Stimulated activated naive CD4-positive, alpha-beta T cell treated with Interleukin-2 at 50 U/mL for 16 hours (primary cell): ENCODE measurements around the gene CARF.

Experiments
- DNase-seq: peaks from one replicate; lab custom pipeline; 2025; lab: John Stamatoyannopoulos, UW

Gene CARF

DNA sequence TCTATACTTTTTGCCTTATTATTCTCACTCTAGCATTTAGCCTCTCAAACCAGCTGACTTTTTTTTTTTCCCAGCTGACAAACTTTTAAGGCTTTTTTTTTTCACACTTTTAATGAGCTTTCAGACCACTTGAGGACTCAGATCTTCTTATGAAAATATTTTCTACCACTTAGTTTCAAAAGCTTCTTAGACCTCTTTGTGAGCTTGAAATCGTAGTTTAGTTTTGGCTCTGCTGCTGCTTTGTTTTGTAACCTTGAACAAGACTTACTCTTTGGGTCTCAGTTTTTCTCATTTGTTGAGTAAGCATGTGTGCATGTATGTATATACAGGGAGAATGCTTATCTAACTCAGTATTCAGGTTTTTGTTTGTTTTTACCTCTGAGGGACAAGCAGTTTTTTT lies 106.1 kb downstream of the CARF start:
- no peak for DNase-seq

DNA sequence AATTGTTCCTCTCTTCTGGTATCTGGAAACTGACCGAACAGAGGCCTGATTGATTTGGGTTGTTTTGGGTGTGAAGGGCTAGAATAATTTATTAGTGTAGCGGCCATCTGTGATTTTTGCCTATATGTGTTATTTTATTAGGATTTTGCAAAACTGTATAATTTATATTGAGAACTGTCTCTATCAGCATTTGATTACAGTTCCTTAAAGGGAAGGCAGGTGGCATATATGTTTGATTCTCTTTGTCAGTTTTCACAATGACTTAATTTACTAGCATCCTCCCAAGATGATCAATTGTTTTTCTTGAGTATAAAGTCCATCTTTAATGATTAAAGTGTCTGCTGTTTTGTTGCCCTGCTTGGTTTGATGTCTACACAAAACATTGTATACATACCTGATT lies 107.1 kb downstream of the CARF start:
- no peak for DNase-seq

DNA sequence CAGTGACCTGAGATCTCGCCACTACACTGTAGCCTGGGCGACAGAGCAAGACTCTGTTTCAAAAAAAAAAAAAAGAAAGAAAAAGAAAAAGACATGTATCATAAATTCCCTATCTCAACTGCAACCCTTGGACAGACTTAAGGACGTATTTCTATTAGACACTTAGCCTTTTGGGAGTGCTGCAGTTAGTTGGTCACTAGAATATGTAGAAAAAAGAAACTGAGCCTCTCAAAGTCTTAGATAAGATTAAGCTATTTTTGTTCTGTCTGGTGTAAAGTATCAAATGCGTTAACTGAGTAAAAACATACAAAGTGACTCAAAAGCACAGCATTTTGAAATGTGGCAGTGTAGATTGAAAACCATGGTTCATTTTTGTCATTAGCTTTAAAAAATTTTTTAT lies 109.9 kb downstream of the CARF start:
- DNase-seq = no peak

DNA sequence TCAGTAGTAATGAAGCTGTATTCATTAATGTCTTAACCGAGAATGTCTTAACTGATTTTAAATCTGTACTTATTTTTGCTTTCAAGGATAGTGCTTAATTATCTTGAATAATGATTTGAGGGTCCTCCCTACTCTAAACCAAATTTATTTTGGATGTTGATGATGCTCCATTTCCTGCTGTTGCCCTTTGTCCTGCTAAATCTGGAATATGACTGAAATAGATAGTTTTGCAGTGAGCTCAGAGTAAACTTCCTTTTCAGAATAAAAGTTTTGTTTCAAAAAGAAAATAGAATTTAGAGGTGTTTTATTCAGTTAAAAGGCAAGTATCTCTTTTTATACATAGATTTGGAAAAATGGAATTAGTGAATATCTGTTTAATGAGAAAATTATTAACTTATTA lies 110.7 kb downstream of the CARF start:
- DNase-seq = no peak

DNA sequence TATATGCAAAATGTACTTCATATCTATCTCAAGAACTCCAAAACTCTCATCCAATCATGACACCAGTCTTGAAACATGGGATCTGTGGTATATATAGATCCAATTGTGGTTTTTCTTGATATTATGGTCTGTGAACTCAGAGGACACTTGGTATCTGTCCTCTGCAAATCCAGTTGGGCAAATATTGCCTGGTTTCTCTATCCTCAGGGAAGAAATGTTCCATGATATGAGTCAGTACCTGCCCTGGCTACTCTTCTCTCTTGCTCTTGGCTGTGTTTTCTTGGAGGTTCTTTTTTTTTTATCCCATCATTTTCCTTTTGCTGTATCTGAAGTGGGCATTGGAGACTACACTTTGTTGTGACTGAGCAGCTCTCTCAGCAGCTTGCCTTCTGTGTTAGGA lies 113.5 kb downstream of the CARF start:
- DNase-seq = no peak

DNA sequence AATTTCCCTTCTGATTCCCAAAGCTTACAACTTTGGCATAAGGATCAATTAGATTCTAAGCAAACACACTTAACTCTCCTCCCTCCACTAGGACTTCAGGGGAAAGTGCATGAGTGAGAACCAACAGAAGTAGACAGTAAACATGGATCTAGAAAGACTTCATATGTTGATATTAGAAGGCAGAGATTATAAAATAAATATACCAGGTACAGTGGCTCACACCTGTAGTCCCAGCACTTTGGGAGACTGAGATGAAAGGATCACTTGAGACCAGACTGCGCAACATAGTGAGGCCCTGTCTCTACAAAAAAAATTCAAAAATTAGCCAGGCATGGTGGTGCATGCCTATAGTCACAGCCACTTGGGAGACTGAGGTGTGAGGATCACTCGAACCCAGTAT lies 118.5 kb downstream of the CARF start:
- no peak for DNase-seq

DNA sequence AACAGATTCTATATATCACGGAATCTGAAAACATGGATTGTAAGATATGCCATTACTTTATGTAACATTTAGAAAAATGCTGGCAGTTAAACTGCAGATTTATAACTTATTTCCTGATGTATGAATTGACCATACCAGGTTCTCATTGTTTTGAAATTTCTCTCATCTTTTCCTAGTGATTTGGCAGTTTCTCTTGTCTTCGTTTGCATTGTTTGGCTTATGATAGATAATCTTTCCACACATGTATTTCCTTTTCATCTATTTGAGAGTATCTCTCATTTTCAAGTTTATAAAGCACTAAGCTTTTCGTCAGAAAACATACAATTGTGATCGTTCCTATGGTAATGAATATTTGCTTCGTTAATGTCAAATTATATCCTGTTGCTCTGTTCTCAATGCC lies 118.9 kb downstream of the CARF start:
- no peak for DNase-seq

DNA sequence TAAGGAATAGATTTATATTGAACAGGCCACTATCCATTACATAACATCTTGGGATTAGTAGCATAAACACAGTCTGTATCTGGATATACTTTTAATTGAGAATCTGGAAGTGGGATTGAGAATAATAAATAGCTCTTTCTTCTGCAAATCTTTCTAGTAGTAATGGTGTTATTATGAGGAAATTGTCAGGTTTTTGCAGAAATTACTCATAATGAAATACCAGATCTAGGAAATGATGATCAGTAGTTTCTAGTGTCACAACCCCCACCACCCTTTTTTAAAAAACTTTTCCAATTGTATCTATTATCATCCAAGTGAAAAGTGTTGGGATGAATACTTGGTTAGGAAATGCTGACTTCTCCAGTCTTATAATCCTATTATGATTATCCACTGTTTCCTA lies 121.3 kb downstream of the CARF start:
- no peak for DNase-seq

DNA sequence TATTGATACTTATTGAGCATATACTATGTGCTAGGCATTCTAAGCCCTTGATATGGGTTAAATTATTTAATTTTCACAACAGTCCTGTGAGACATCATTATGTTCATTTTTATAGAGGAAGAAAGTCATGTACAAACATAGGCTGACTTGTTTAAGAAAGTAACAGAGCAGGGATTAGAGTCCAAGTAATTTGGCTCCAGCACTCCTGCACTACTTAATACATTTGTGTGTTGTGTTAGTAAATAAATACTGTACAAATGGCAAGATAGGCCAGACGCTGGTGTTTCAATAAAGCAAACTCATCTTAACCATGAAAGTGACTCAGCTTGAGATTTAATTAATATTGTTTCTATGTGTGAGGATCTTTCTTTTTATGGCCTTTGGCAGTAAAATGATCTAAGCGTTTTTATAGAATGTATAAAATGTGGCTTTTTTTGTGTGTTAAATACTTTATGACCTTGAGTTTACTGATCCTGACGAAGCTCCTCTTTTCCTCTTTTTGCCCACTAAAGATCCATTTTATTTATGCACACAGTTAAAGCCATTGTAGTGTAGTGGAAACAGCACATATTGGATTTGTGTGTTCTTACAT lies 123.9 kb downstream of the CARF start:
- DNase-seq = no peak
